ENCODE data around the gene EIF1AD.

Gene EIF1AD

GRCh38 chr11:66045177-66045639 is 43.3 kb upstream of the EIF1AD start:
- TF ChIP-seq ZFX (IDR thresholded peaks at IDR 0.05; ENCODE audit: borderline replicate concordance) = no peak
- peak; percentile 96 for TF ChIP-seq CTCF (IDR thresholded peaks at IDR 0.05)
- no peak overlapping the region for H3K27ac ChIP-seq

GRCh38 chr11:66044757-66045156 is 42.8 kb upstream of the EIF1AD start:
- TF ChIP-seq CTCF (IDR thresholded peaks at IDR 0.05) (no peak), ZFX (IDR thresholded peaks at IDR 0.05; ENCODE audit: borderline replicate concordance) (no peak)
- no peak overlapping the region for H3K27ac ChIP-seq

- no peak for TF ChIP-seq CTCF (IDR thresholded peaks at IDR 0.05)
- no peak for TF ChIP-seq ZFX (IDR thresholded peaks at IDR 0.05; ENCODE audit: borderline replicate concordance)
- no peak overlapping the region for H3K27ac ChIP-seq
These were observed 41.3 kb upstream of the EIF1AD start for GRCh38 chr11:66042996-66043906.

- no peak overlapping the region for H3K27ac ChIP-seq
- TF ChIP-seq ZFX (IDR thresholded peaks at IDR 0.05; ENCODE audit: borderline replicate concordance) (no peak), CTCF (IDR thresholded peaks at IDR 0.05) (no peak)
These were observed 40.5 kb upstream of the EIF1AD start for GRCh38 chr11:66042227-66042995.

- no peak overlapping the region for H3K27ac ChIP-seq
- no peak for TF ChIP-seq CTCF (IDR thresholded peaks at IDR 0.05)
- TF ChIP-seq ZFX (IDR thresholded peaks at IDR 0.05; ENCODE audit: borderline replicate concordance) = no peak
These were observed 37.8 kb upstream of the EIF1AD start for GRCh38 chr11:66039765-66040164.

GRCh38 chr11:66037327-66037726 is 35.4 kb upstream of the EIF1AD start:
- H3K27ac ChIP-seq = no peak overlapping the region
- no peak for TF ChIP-seq CTCF (IDR thresholded peaks at IDR 0.05)
- no peak for TF ChIP-seq ZFX (IDR thresholded peaks at IDR 0.05; ENCODE audit: borderline replicate concordance)

- TF ChIP-seq CTCF (IDR thresholded peaks at IDR 0.05) = no peak
- TF ChIP-seq ZFX (IDR thresholded peaks at IDR 0.05; ENCODE audit: borderline replicate concordance) = no peak
- no peak overlapping the region for H3K27ac ChIP-seq
These were observed 34.4 kb upstream of the EIF1AD start for GRCh38 chr11:66036334-66036710.

Measured in 22Rv1 (cell line).